Hematopoietic multipotent progenitor cell treated with erythropoietin and hydrocortisone succinate and interleukin-3 and kit ligand, for 4 days (in vitro differentiated cells): ENCODE measurements around the gene RABL3.
A peak's percentile ranks its signal among the peaks of the same experiment; 100 is the strongest.
"Not testable (repeated sequence)": the region's sequence is repeated elsewhere in the genome, so short reads cannot be mapped to it uniquely, and the experiment has no call there.

Experiments used
- DNase-seq: peaks from one replicate; pipeline ENCODE4 v3.0.0-alpha.2; 2015

RABL3 gene

GRCh38 chr3:120743556-120744195 lies 1.4 kb upstream of the RABL3 start:
- no peak for DNase-seq

GRCh38 chr3:120742849-120743365 lies 591 bp upstream of the RABL3 start:
- peak; percentile 55 for DNase-seq

- DNase-seq: no peak
These were observed 499 bp downstream of the RABL3 start for GRCh38 chr3:120741837-120742197.

- peak; percentile 25 for DNase-seq
These were observed 996 bp downstream of the RABL3 start for GRCh38 chr3:120741320-120741719.

- not testable (repeated sequence) for DNase-seq
These were observed 4.3 kb downstream of the RABL3 start for GRCh38 chr3:120738006-120738405.

- no peak for DNase-seq
These were observed 11.5 kb downstream of the RABL3 start for GRCh38 chr3:120730576-120731542.

GRCh38 chr3:120726791-120727190 lies 15.5 kb downstream of the RABL3 start:
- DNase-seq: no peak

GRCh38 chr3:120719167-120719834 lies 23.0 kb downstream of the RABL3 start:
- DNase-seq: peak; percentile 18

- DNase-seq: no peak
These were observed 29.1 kb downstream of the RABL3 start for GRCh38 chr3:120713262-120713661.

GRCh38 chr3:120710369-120710768 lies 31.9 kb downstream of the RABL3 start:
- DNase-seq: no peak

- DNase-seq: no peak
These were observed 33.9 kb downstream of the RABL3 start for GRCh38 chr3:120708408-120708807.

- no peak for DNase-seq
These were observed 35.4 kb downstream of the RABL3 start for GRCh38 chr3:120706950-120707349.

- DNase-seq: no peak
These were observed 36.3 kb downstream of the RABL3 start for GRCh38 chr3:120705884-120706582.

GRCh38 chr3:120699333-120699732 lies 43.0 kb downstream of the RABL3 start:
- DNase-seq: no peak

- peak; percentile 33 for DNase-seq
These were observed 48.7 kb downstream of the RABL3 start for GRCh38 chr3:120693439-120694171.

GRCh38 chr3:120689395-120689794 lies 52.9 kb downstream of the RABL3 start:
- no peak for DNase-seq

- DNase-seq: no peak
These were observed 54.2 kb downstream of the RABL3 start for GRCh38 chr3:120688121-120688520.

- no peak for DNase-seq
These were observed 56.9 kb downstream of the RABL3 start for GRCh38 chr3:120685411-120685810.

GRCh38 chr3:120684896-120685295 lies 57.4 kb downstream of the RABL3 start:
- DNase-seq: no peak

GRCh38 chr3:120683671-120684301 lies 58.5 kb downstream of the RABL3 start:
- DNase-seq: no peak

- DNase-seq: no peak
These were observed 59.1 kb downstream of the RABL3 start for GRCh38 chr3:120683213-120683612.
